ENCODE data around the gene FER1L5. TPM values are rescaled to one million over a fixed set of nuclear protein-coding genes. Genes with fewer than 3 reads are reported as not detected.

Gene FER1L5
- total RNA-seq, 1 experiment from 2014 or later, result 0.09 TPM

DNA sequence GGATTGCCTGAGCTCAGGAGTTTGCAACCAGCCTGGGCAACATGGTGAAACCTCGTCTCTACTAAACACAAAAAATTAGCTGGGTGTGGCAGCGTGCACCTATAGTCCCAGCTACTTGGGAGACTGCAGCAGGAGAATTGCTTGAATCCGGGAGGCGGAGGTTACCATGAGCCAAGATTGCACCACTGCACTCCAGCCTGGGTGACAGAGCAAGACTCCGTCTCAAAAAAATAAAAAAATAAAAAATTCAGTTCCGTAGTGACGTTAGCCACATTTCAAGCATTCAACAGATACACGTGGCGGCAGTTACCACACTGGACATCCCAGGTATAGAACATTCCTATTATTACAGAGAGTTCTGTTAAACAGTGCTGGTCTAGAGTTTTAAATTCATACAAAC lies 8.9 kb upstream of the FER1L5 start:
- Histone ChIP-seq H3K4me2 (no peak overlapping the region), H3K9me3 (ENCODE audit: insufficient read depth, low read depth) (no peaks in the 10 kb centered on the region), H2AFZ (no peak overlapping the region), H3K79me2 (ENCODE audit: low read depth) (peaks cover 75% of the 10 kb centered on the region), H3K4me3 (no peak overlapping the region), H3K27ac (no peak overlapping the region), H3K27me3 (ENCODE audit: insufficient read depth, low read depth) (no peaks in the 10 kb centered on the region), H4K20me1 (ENCODE audit: insufficient read depth) (peaks cover 25% of the 10 kb centered on the region), H3K4me1 (replicated peaks; ENCODE audit: insufficient read depth) (peaks cover 57% of the 10 kb centered on the region), H3F3A (ENCODE audit: insufficient read depth, low read depth) (peaks cover 46% of the 10 kb centered on the region), H3K36me3 (ENCODE audit: low read depth) (peaks cover 61% of the 10 kb centered on the region), H3K9me2 (ENCODE audit: insufficient read depth) (no peaks in the 10 kb centered on the region)
- no peak for DNase-seq
- ChIA-PET CTCF (interaction anchor here (0.7 kb wide), 1 partner anchor 62 kb away, joined by 3 read pairs; no protein-coding TSS in a partner anchor), POLR2A (ENCODE audit: unreplicated experiment) (interaction anchor here (0.7 kb wide), 2 partner anchors 253 to 259 kb away, joined by 3 to 6 read pairs; no protein-coding TSS in a partner anchor)
- no TSS peak for BruUV-seq (replicated peaks)
- intact Hi-C loops (cut with micrococcal nuclease; ENCODE audit: unreplicated experiment), result loop anchor here (10.0 kb wide), 1 partner anchor 81 kb away; no protein-coding TSS in a partner anchor
- no peak for TF ChIP-seq CTCF (conservative IDR thresholded peaks at IDR 0.05)
- TF ChIP-seq EZH2 (IDR thresholded peaks at IDR 0.05; ENCODE audit: low read depth), result no peak

DNA sequence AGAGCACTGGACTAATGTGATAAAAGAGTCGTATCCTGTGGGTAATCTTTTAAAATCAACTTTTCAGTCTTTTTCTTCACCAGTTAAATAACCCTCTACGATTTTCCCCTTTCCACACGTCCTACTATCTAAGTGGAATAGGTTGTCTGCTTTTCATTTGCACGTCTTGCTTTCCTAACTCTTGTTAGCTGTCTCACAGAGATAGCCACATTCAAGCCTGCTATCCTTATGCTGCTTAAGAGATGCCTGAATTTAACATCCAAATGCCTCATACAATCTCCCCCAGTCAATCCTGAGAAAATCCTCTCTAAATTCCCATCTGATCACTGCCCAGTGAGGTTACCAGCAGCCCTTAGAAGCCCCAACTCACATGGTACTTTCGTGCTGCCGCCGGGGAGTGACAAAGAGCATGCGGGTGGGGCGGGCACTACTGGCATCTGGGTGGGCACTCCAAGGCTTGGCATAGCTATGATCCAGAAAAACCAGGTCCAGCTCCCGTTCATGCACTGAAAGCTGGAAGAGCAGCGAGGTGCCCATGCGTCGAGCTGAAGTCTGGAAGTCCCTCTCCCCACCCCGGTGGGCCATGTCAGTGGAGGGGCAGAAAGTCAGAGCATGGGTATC lies 5.9 kb upstream of the FER1L5 start:
- BruUV-seq (replicated peaks), result TSS peak; percentile 52
- Histone ChIP-seq H3K9me2 (ENCODE audit: insufficient read depth) (no peaks in the 10 kb centered on the region), H3K79me2 (ENCODE audit: low read depth) (peaks cover 55% of the 10 kb centered on the region), H4K20me1 (ENCODE audit: insufficient read depth) (peaks cover 3% of the 10 kb centered on the region; the same call in 1 of the 2 replicates), H3K4me1 (replicated peaks; ENCODE audit: insufficient read depth) (peaks cover 56% of the 10 kb centered on the region), H3F3A (ENCODE audit: insufficient read depth, low read depth) (peaks cover 36% of the 10 kb centered on the region), H3K27ac (no peak overlapping the region), H3K36me3 (ENCODE audit: low read depth) (peaks cover 40% of the 10 kb centered on the region), H2AFZ (no peak overlapping the region), H3K27me3 (ENCODE audit: insufficient read depth, low read depth) (no peaks in the 10 kb centered on the region), H3K4me2 (peak overlapping the region; percentile 93), H3K4me3 (peak overlapping the region; percentile 96), H3K9me3 (ENCODE audit: insufficient read depth, low read depth) (no peaks in the 10 kb centered on the region)
- CTCF ChIA-PET, result no interaction called here
- intact Hi-C loops (cut with micrococcal nuclease; ENCODE audit: unreplicated experiment), result loop anchor here (5.0 to 10.0 kb wide), 2 partner anchors 78 to 126 kb away; partner anchors contain the start of gene CNNM4
- POLR2A ChIA-PET (ENCODE audit: unreplicated experiment), result interaction anchor here (0.5 to 1.2 kb wide), 3 partner anchors 19 to 141 kb away, joined by 9 to 16 read pairs (median 12); no protein-coding TSS in a partner anchor
- no peak for TF ChIP-seq EZH2 (IDR thresholded peaks at IDR 0.05; ENCODE audit: low read depth)
- no peak for TF ChIP-seq CTCF (conservative IDR thresholded peaks at IDR 0.05)
- DNase-seq, result no peak

GRCh38 chr2:96637385-96638143 lies 5.0 kb upstream of the FER1L5 start:
- CTCF ChIA-PET, result interaction anchor here (0.7 to 0.8 kb wide), 3 partner anchors 8 to 19 kb away, joined by 3 to 5 read pairs (median 3); no protein-coding TSS in a partner anchor
- H3K79me2 ChIP-seq (ENCODE audit: low read depth), result peaks cover 46% of the 10 kb centered on the region

More at GRCh38 chr2:96637385-96638143, 5.0 kb upstream of the FER1L5 start:
- DNase-seq, result peak; percentile 86 to 92
- Histone ChIP-seq H3K9me3 (ENCODE audit: insufficient read depth, low read depth) (no peaks in the 10 kb centered on the region), H3K9me2 (ENCODE audit: insufficient read depth) (no peaks in the 10 kb centered on the region), H3K4me3 (peak overlapping the region; percentile 96), H3K4me1 (replicated peaks; ENCODE audit: insufficient read depth) (peaks cover 47% of the 10 kb centered on the region), H3K36me3 (ENCODE audit: low read depth) (peaks cover 31% of the 10 kb centered on the region), H2AFZ (peak overlapping the region; percentile 88), H3K4me2 (peak overlapping the region; percentile 93), H3K27me3 (ENCODE audit: insufficient read depth, low read depth) (no peaks in the 10 kb centered on the region), H3F3A (ENCODE audit: insufficient read depth, low read depth) (peaks cover 26% of the 10 kb centered on the region), H4K20me1 (ENCODE audit: insufficient read depth) (no peaks in the 10 kb centered on the region; the same call in 1 of the 2 replicates), H3K27ac (peak overlapping the region; percentile 76)
- intact Hi-C loops (cut with micrococcal nuclease; ENCODE audit: unreplicated experiment), result loop anchor here (1.0 to 10.0 kb wide), 3 partner anchors 28 to 125 kb away; partner anchors contain the start of gene CNNM4
- BruUV-seq (replicated peaks), result no TSS peak
- POLR2A ChIA-PET (ENCODE audit: unreplicated experiment), result interaction anchor here (0.5 to 1.2 kb wide), 6 partner anchors 20 to 521 kb away, joined by 5 to 16 read pairs (median 10); partner anchors contain the start of gene CNNM4
- TF ChIP-seq EZH2 (IDR thresholded peaks at IDR 0.05; ENCODE audit: low read depth) (no peak), CTCF (conservative IDR thresholded peaks at IDR 0.05) (no peak)

Measured in PC-9 (cell line).